ENCODE measurements around the gene MRPL47. TPM values are rescaled to one million over a fixed set of nuclear protein-coding genes. Genes with fewer than 3 reads are reported as not detected.
A peak's percentile ranks its signal among the peaks of the same experiment; 100 is the strongest.

MRPL47 gene
- total RNA-seq = 10 to 100 TPM in 4 of 5 donors, 1 to 10 TPM in 1; 5.8 to 36.2 (median 27.0) TPM
- 10 to 100 TPM; 46.4 to 50.6 (median 49.6) TPM for polyA plus RNA-seq
- long read RNA-seq, donor 1, partial matches to known transcripts = 0 of 5 reads
- long read RNA-seq, donor 1, other reads (novel, unspliced or antisense) = 0 of 5 reads
- long read RNA-seq, donor 2, transcript MRPL47-203 (7 exons, 1,370 nt) = major isoform, 12 of 12 reads
- long read RNA-seq, donor 2, partial matches to known transcripts = 0 of 12 reads
- long read RNA-seq, donor 2, other reads (novel, unspliced or antisense) = 0 of 12 reads
- long read RNA-seq, donor 3, transcript MRPL47-203 (7 exons, 1,370 nt) = major isoform, 9 of 9 reads
- long read RNA-seq, donor 3, partial matches to known transcripts = 0 of 9 reads
- long read RNA-seq, donor 3, other reads (novel, unspliced or antisense) = 0 of 9 reads
- long read RNA-seq, donor 4, partial matches to known transcripts = 0 of 3 reads
- long read RNA-seq, donor 4, other reads (novel, unspliced or antisense) = 0 of 3 reads
- long read RNA-seq, donor 5, transcript MRPL47-203 (7 exons, 1,370 nt) = major isoform, 12 of 15 reads
- long read RNA-seq, donor 5, partial matches to known transcripts = 0 of 15 reads
- long read RNA-seq, donor 5, other reads (novel, unspliced or antisense) = 0 of 15 reads
- long read RNA-seq, donor 6 = 0 reads
- long read RNA-seq, donor 7, transcript MRPL47-203 (7 exons, 1,370 nt) = major isoform, 18 of 149 reads
- long read RNA-seq, donor 7, transcript MRPL47-202 (6 exons, 673 nt) = minor isoform, 5 of 149 reads
- long read RNA-seq, donor 7, partial matches to known transcripts = 21 of 149 reads
- long read RNA-seq, donor 7, other reads (novel, unspliced or antisense) = 105 of 149 reads
- long read RNA-seq, donor 8, transcript MRPL47-203 (7 exons, 1,370 nt) = major isoform, 15 of 276 reads
- long read RNA-seq, donor 8, partial matches to known transcripts = 148 of 276 reads
- long read RNA-seq, donor 8, other reads (novel, unspliced or antisense) = 111 of 276 reads
- long read RNA-seq, donor 9, transcript MRPL47-203 (7 exons, 1,370 nt) = major isoform, 22 of 23 reads
- long read RNA-seq, donor 9, partial matches to known transcripts = 0 of 23 reads
- long read RNA-seq, donor 9, other reads (novel, unspliced or antisense) = 0 of 23 reads
- long read RNA-seq, donor 10, partial matches to known transcripts = 0 of 5 reads
- long read RNA-seq, donor 10, other reads (novel, unspliced or antisense) = 0 of 5 reads

DNA sequence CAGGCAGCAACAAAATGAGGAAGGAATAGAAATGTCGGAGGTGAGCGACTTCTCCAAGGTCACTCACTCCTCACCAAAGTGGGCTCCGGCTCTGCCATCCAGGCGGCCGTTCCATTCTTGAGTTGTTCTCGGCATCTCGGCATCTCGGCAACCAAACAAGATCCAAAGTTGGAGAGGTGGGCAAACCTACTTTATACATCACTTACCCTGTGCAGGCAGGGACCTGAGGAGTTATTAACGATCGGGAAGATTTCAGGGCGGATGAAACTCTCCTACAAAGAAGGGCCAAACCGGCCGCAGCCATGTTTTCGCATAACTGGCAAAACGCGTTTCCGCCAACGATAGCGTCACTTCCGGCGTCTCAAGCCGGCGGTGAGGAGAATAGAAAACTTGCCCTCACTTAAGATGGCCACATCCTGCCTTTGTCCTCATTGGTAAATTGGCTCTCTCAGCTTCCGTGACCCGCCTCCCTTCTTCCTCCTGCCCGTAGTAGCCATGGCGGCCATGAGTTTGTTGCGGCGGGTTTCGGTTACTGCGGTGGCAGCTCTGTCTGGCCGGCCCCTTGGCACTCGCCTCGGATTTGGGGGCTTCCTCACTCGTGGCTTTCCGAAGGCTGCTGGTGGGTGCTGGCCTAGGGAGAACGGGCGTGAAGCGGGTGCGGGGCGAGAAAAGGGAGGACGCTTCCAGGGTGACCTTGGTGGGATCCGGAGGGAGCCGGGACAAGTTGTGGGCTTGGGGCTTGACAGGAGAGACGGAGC is at the start of gene MRPL47, which contains the start of gene NDUFB5:
TSS of gene MRPL47 (minus strand) at position 318 of the 758 bp plus-strand sequence. CDS start at position 304, 14 bp downstream.
TSS of gene NDUFB5 (plus strand) at position 474 of the 758 bp plus-strand sequence. CDS start at position 496, 22 bp downstream.
- peak within 1 kb of the TSS; percentile 87 to 95 (median 94) for H3K27ac ChIP-seq
- peak; percentile 96 to 99 for DNase-seq
- H3K4me1 ChIP-seq = peaks cover 16 to 56% (median 37%) of the 10 kb centered on the region in 4 donors
- TF ChIP-seq EP300 (IDR thresholded peaks at IDR 0.05) = no peak
- peak; percentile 86 to 97 (median 89) for TF ChIP-seq POLR2AphosphoS5 (IDR thresholded peaks at IDR 0.05)
- TF ChIP-seq, protein P1, sequence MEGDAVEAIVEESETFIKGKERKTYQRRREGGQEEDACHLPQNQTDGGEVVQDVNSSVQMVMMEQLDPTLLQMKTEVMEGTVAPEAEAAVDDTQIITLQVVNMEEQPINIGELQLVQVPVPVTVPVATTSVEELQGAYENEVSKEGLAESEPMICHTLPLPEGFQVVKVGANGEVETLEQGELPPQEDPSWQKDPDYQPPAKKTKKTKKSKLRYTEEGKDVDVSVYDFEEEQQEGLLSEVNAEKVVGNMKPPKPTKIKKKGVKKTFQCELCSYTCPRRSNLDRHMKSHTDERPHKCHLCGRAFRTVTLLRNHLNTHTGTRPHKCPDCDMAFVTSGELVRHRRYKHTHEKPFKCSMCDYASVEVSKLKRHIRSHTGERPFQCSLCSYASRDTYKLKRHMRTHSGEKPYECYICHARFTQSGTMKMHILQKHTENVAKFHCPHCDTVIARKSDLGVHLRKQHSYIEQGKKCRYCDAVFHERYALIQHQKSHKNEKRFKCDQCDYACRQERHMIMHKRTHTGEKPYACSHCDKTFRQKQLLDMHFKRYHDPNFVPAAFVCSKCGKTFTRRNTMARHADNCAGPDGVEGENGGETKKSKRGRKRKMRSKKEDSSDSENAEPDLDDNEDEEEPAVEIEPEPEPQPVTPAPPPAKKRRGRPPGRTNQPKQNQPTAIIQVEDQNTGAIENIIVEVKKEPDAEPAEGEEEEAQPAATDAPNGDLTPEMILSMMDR (IDR thresholded peaks at IDR 0.05) = peak in 1 of 7 experiments; percentile 17
- peak in 1 of 4 donors; percentile 27 for TF ChIP-seq POLR2A (IDR thresholded peaks at IDR 0.05)
- WGBS, 5 donors = 0% methylated on average over 20 to 45 of the region's 45 CpGs
- peaks cover 15 to 40% (median 36%) of the 10 kb centered on the region in 4 donors for H3K36me3 ChIP-seq
- intact Hi-C loops (cut with DNase I; ENCODE audit: low total_unique reads) = no loop called here
- H3K27me3 ChIP-seq = no peaks in the 10 kb centered on the region
- H3K4me3 ChIP-seq = peak within 1 kb of the TSS; percentile 67 to 91 (median 76)
- no peaks in the 10 kb centered on the region for H3K9me3 ChIP-seq

DNA sequence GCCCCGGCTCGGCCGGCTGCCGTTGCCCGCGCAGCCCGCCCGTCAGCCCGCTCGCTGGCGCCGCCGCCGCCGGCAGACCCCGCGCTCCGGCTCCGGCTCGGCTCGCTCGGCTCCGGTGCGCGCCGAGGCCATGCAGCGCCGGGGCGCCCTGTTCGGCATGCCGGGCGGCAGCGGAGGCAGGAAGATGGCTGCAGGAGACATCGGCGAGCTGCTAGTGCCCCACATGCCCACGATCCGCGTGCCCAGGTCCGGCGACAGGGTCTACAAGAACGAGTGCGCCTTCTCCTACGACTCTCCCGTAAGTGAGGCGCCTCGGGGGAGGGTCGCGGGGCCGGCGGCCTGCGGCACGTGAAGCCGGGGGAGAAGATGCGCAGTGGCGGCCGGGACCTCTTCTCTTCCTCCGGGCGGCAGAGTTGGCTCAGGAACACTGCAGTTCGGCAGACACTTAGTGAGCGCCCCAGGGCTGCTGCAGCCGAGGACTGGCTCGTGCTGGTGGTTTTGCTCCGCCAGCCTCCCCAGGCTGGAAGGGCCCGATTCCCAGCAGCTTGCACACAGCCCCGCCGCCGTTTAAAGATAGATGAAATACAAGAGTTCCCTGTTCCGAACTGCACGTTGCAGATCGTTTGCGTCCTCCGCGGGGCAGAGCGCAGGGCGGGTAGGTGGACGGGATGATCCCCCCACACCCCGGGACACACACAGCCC is 48.8 kb upstream of the MRPL47 start:
- H3K27me3 ChIP-seq = no peaks in the 10 kb centered on the region
- H3K4me1 ChIP-seq = peaks cover 0 to 19% (median 18%) of the 10 kb centered on the region in 4 donors
- WGBS, 5 donors = 0 to 1% (median 1%) methylated on average over 15 to 77 of the region's 77 CpGs
- H3K9me3 ChIP-seq = no peaks in the 10 kb centered on the region
- H3K4me3 ChIP-seq = peak overlapping the region; percentile 73 to 85 (median 80)
- no peaks in the 10 kb centered on the region for H3K36me3 ChIP-seq
- intact Hi-C loops (cut with DNase I; ENCODE audit: low total_unique reads) = no loop called here
- peak overlapping the region; percentile 88 to 94 (median 89) for H3K27ac ChIP-seq
- no peak for TF ChIP-seq EP300 (IDR thresholded peaks at IDR 0.05)
- TF ChIP-seq POLR2A (IDR thresholded peaks at IDR 0.05) = no peak
- TF ChIP-seq, protein P1 (IDR thresholded peaks at IDR 0.05) = no peak
- TF ChIP-seq POLR2AphosphoS5 (IDR thresholded peaks at IDR 0.05) = no peak
- peak; percentile 60 to 89 for DNase-seq

DNA sequence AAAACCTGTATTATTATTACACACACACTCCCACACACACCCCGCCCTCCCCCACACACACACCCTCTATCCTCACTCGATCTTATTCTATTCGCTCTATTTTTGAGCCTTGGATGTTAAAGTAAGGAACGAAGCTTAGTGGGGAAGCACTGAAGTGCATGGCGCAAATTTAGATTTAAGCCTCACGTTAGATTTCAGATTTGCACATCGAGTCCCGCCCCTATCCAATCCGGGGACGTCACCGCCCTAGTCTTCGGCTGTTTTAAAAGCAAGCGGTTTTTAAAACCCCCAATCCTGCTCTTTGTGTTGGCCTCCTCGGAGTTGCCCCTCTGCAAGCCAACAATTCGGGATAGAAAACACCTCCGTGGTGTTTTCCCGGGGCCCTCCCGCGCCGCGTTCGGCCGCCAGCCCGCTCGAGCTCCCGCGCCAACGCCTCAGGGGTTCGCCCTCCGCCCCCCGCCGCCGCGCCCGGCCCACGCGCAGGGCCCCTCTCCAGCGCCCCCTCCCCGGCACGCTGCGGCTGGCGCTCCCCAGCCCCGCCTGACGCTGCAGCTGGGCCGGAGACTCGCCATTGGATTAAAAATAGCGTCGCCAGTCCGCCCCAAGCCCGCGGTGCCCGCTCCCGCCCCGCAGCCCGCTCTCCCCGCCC is 48.1 kb upstream of the MRPL47 start, which contains the start of gene USP13:
TSS of gene USP13 (plus strand) at position 594 of the 649 bp plus-strand sequence. CDS start 186 bp downstream, outside the sequence.
- TF ChIP-seq, protein P1 (IDR thresholded peaks at IDR 0.05) = no peak
- TF ChIP-seq POLR2A (IDR thresholded peaks at IDR 0.05) = no peak
- TF ChIP-seq POLR2AphosphoS5 (IDR thresholded peaks at IDR 0.05) = peak in 1 of 3 donors; percentile 5
- no peak for TF ChIP-seq EP300 (IDR thresholded peaks at IDR 0.05)
- Histone ChIP-seq H3K4me1 (peaks cover 0 to 19% (median 17%) of the 10 kb centered on the region in 4 donors), H3K36me3 (no peaks in the 10 kb centered on the region), H3K27ac (peak within 1 kb of the TSS; percentile 88 to 94 (median 89)), H3K9me3 (no peaks in the 10 kb centered on the region), H3K27me3 (no peaks in the 10 kb centered on the region), H3K4me3 (peak within 1 kb of the TSS; percentile 73 to 85 (median 80))
- peak; percentile 59 to 93 for DNase-seq
- 0 to 1% (median 1%) methylated on average over 22 to 56 of the region's 56 CpGs for whole genome bisulfite sequencing, 5 donors
- intact Hi-C loops (cut with DNase I; ENCODE audit: low total_unique reads) = no loop called here
